Fibroblast of the aortic adventitia (primary cell): Measurements from ENCODE around the gene ADAM12. TPM values are rescaled to one million over a fixed set of nuclear protein-coding genes. Genes with fewer than 3 reads are reported as not detected.
A peak's percentile ranks its signal among the peaks of the same experiment; 100 is the strongest.

Experiments used
- DNase-seq: peaks from one replicate; pipeline ENCODE4 v3.0.0-alpha.2; 2010; ENCODE audit warnings: low read depth
- H3K4me3 ChIP-seq: 2 replicates; pipeline ENCODE4 v1.5.1; 2011; ENCODE audit warnings: low read depth, mild to moderate bottlenecking, control low read depth, low read length, moderate library complexity
- CTCF ChIP-seq: IDR thresholded peaks from 2 replicates; pipeline ENCODE4 v1.5.1; 2011; ENCODE audit warnings: mild to moderate bottlenecking, low read length, control low read depth, inconsistent platforms; ENCODE audit not compliant: insufficient read depth
- total RNA-seq: library from RNA; depleted of rRNA; stranded (reverse); fragments of >200 nt; gene quantifications from 2 replicates; pipeline ENCODE4 v1.2.3, GENCODE V29; 2012; ENCODE audit warnings: low replicate concordance

Gene ADAM12
- total RNA-seq, 1 donor, result 82.7 TPM

- no peak for DNase-seq
- no peak overlapping the region for H3K4me3 ChIP-seq
- no peak for TF ChIP-seq CTCF
Measured at GRCh38 chr10:126084369-126084768, 303.9 kb downstream of the ADAM12 start.

- no peak overlapping the region for H3K4me3 ChIP-seq
- DNase-seq, result no peak
- TF ChIP-seq CTCF, result no peak
Measured at GRCh38 chr10:126083009-126083408, 305.3 kb downstream of the ADAM12 start.

GRCh38 chr10:126081841-126082466, 306.3 kb downstream of the ADAM12 start:
- no peak for DNase-seq
- H3K4me3 ChIP-seq, result no peak overlapping the region
- no peak for TF ChIP-seq CTCF

- no peak for TF ChIP-seq CTCF
- peak; percentile 95 for DNase-seq
- peak overlapping the region; percentile 3 for H3K4me3 ChIP-seq
Measured at GRCh38 chr10:126080879-126081411, 307.3 kb downstream of the ADAM12 start.

GRCh38 chr10:126080291-126080825, 307.9 kb downstream of the ADAM12 start:
- H3K4me3 ChIP-seq, result no peak overlapping the region
- DNase-seq, result no peak
- TF ChIP-seq CTCF, result no peak

- DNase-seq, result no peak
Measured at GRCh38 chr10:126075009-126075408, 313.3 kb downstream of the ADAM12 start.

More at GRCh38 chr10:126075009-126075408, 313.3 kb downstream of the ADAM12 start:
- H3K4me3 ChIP-seq, result no peak overlapping the region
- no peak for TF ChIP-seq CTCF
